Activated naive CD8-positive, alpha-beta T cell treated with anti-CD3 and anti-CD28 coated beads, Interleukin-2, amount 10 ng/mL, durations not matched to agents 7 days and 5 days (primary cell): ENCODE data around the gene PRPF8. TPM values are rescaled to one million over a fixed set of nuclear protein-coding genes. Genes with fewer than 3 reads are reported as not detected.

Experiments
- ATAC-seq: fragments of 150-1000 bp; cut with Tn5 transposase; one replicate; pipeline ENCODE4 v1.10.0; 2021; ENCODE audit warnings: low read depth, moderate library complexity
- POLR2A ChIA-PET: fragments of 350-600 bp; sonication (Branson Sonifier 250); formaldehyde crosslinking; loops from one replicate; lab custom pipeline; 2021; ENCODE audit warnings: antibody characterized with exemption; lab: Charles Lee
- DNase-seq: peaks from one replicate; pipeline ENCODE4 v3.0.0; 2021
- H3K27ac Mint-ChIP-seq: one replicate; pipeline ENCODE4 v1.8.0; 2022; ENCODE audit warnings: mild to moderate bottlenecking, mixed read lengths
- H3K27me3 Mint-ChIP-seq: one replicate; pipeline ENCODE4 v1.8.0; 2022; ENCODE audit warnings: mild to moderate bottlenecking, moderate library complexity, mixed read lengths
- H3K36me3 Mint-ChIP-seq: one replicate; pipeline ENCODE4 v1.8.0; 2021; ENCODE audit warnings: mild to moderate bottlenecking, mixed read lengths
- H3K4me1 Mint-ChIP-seq: one replicate; pipeline ENCODE4 v1.8.0; 2021; ENCODE audit warnings: mixed read lengths
- H3K4me3 Mint-ChIP-seq: one replicate; pipeline ENCODE4 v1.8.0; 2022; ENCODE audit warnings: mild to moderate bottlenecking, moderate library complexity, mixed read lengths
- H3K9me3 Mint-ChIP-seq: one replicate; pipeline ENCODE4 v1.8.0; 2021; ENCODE audit warnings: mixed read lengths
- total RNA-seq, 2 experiments: library from RNA; stranded (reverse); gene quantifications; one replicate each; pipeline ENCODE4 v1.2.3, GENCODE V29; 2021

PRPF8 gene
- total RNA-seq, 2 experiments from 2014 or later, result 346 to 350 TPM

DNA sequence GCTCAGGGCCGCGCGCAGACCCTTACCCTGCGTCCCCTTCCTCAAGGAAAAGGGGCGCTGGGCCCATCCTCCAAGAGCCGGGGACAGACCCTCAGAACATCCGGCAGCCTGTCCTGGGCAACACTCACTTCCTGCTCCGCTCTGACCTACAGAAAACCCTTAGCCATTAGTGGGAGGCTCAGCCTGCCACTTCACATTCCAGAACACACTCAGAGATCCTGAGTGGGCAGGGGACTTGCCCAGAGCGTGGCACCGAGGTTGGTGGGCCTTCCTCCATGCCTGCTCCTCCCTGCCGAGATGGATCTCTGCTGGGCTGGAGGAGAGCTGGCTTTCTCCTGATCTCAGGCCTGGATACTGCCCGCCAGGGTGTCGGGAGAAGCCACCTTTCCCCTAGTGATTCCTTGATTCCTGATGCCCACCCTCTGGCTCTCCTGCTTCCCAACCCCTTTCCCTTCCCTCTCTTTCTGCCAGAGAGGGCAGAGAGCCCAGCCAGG is 40.6 kb downstream of the PRPF8 start:
- ATAC-seq, result peak; percentile 2
- Mint-ChIP-seq H3K4me3 (peak overlapping the region; percentile 86), H3K27me3 (no peaks in the 10 kb centered on the region), H3K9me3 (no peaks in the 10 kb centered on the region), H3K36me3 (peaks cover 2% of the 10 kb centered on the region), H3K27ac (peak overlapping the region; percentile 83), H3K4me1 (peaks cover 24% of the 10 kb centered on the region)
- DNase-seq, result peak; percentile 49
- POLR2A ChIA-PET, result interaction anchor here (0.6 to 1.0 kb wide), 4 partner anchors 10 to 384 kb away, joined by 3 to 4 read pairs (median 4); no protein-coding TSS in a partner anchor

DNA sequence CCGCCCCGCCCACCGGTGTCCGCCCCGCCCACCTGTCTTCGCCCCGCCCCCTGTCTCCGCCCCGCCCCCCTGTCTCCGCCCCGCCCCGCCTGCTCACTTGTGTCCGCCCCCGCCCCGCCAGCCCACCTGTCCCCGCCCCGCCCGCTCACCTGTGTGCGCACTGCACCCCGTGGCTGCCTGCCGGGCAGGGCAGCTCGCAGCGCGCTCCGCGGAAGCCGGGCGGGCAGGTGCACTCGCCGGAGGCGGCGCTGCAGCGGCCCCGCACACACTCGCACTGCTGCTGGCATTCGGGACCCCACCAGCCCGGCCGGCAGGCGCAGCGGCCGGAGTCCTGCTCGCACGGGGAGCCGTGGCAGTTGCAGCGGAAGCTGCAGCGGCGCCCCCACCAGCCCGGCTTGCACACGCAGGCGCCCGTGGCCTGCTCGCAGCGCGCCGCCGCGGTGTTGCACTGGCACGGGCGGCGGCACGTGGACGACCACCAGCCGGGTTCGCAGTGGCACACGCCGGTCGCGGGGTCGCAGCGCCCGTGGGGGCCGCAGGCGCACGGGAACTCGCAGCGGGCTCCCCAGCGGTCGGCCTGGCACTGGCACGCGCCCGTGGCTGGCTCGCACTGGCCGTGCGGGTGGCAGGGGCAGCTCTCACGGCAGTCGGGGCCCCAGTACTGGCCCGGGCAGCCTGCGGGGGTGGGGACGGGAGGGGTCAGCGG is 41.2 kb downstream of the PRPF8 start:
- H3K4me3 Mint-ChIP-seq, result no peak overlapping the region
- H3K36me3 Mint-ChIP-seq, result peaks cover 2% of the 10 kb centered on the region

DNA sequence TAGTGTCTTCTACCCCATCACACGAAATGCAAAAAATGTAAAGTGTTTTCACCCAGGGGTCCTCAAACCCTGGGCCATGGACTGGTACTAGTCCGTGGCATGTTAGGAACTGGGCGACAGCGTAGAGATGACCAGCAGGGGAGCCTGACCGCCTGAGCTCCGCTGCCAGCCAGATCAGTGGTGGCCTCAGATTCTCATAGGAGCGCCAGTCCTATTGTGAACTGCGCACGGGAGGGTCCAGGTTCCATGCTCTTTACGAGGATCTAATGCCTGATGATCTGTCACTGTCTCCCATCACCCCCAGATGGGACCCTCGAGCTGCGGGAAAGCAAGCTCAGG is 43.6 kb downstream of the PRPF8 start:
- Mint-ChIP-seq H3K36me3 (no peaks in the 10 kb centered on the region), H3K9me3 (no peaks in the 10 kb centered on the region), H3K27me3 (no peaks in the 10 kb centered on the region), H3K27ac (no peak overlapping the region), H3K4me3 (no peak overlapping the region), H3K4me1 (peaks cover 18% of the 10 kb centered on the region)
- DNase-seq (no peak), ATAC-seq (no peak)
- POLR2A ChIA-PET, result interaction anchor here (1.1 kb wide), 1 partner anchor 11 kb away, joined by 3 read pairs; no protein-coding TSS in a partner anchor

More for the DNA sequence above, 41.2 kb downstream of the PRPF8 start:
- H3K4me1 Mint-ChIP-seq, result peaks cover 24% of the 10 kb centered on the region
- no peaks in the 10 kb centered on the region for H3K9me3 Mint-ChIP-seq
- H3K27me3 Mint-ChIP-seq, result no peaks in the 10 kb centered on the region
- POLR2A ChIA-PET, result interaction anchor here (0.6 to 1.0 kb wide), 3 partner anchors 9 to 383 kb away, joined by 3 to 4 read pairs (median 3); no protein-coding TSS in a partner anchor
- ATAC-seq, result peak; percentile 55
- no peak overlapping the region for H3K27ac Mint-ChIP-seq
- DNase-seq, result peak; percentile 78

DNA sequence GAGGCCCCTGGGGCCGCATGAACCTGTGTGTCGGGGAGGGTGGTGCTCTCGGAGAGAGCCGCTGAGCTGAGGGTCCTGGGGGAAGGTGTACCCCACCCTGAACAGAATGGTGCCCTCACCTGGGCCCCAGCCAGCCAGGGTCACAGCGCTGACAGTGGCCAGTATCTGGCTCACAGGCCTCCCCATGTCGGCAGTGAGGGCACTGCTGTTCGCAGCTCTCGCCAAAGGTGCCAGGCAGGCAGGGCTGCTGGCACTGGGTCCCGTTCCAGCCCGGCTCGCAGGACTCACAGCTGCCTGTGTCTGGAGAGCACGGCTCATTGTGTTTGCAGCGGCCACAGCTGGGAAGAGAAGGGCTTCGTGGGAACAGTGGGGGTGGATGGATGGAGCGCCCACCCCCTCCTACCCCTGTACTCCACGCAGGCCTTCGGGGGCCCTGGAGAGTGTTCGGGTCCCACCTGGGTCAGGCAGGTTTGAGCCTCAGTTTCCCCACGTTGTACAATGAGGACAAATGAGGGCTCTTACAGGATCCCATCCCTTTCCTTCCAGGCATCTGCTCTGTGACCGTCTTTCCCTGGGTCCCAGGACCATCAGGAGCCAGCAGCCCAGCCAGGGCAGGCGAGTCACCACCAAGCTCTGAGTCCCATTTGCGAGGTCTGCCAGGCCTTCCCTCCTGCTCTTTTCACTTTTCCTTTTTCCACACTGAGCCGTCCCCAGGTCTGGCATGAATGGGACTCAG is 44.2 kb downstream of the PRPF8 start:
- no peaks in the 10 kb centered on the region for H3K9me3 Mint-ChIP-seq
- ATAC-seq (no peak), DNase-seq (no peak)
- peaks cover 3% of the 10 kb centered on the region for H3K36me3 Mint-ChIP-seq
- H3K4me3 Mint-ChIP-seq, result no peak overlapping the region
- no peak overlapping the region for H3K27ac Mint-ChIP-seq
- H3K27me3 Mint-ChIP-seq, result no peaks in the 10 kb centered on the region
- POLR2A ChIA-PET, result interaction anchor here (1.1 kb wide), 1 partner anchor 10 kb away, joined by 3 read pairs; no protein-coding TSS in a partner anchor
- peaks cover 14% of the 10 kb centered on the region for H3K4me1 Mint-ChIP-seq

DNA sequence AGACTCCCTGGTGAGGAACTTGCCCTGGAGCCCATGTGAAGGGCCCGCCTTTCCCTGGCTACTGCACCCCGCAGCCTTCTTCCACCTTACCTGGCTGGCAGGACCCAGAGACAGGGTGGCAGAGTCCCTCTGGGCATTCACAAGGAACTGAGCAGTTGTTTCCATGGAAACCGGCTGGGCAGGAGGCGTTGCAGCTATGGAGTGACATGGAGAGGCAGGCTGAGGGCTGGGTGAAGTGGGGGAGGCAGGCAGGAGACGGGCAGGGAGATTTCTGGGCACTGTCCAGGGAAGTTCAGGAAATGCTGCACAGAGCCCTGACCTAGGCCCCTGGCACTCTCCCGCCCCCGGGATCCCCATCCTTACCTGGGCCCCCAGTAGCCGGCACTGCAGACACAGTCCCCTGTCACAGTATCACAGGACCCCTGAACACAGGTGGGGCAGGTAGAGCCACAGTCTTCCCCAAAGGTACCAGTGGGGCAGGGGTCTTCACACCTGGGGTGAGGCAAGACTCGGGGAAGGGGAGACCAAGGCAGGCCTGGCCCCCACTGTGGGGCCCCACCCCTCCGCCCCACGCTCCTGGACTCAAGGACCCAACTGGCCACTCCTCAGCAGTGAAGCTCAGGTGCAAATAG is 45.0 kb downstream of the PRPF8 start:
- no peaks in the 10 kb centered on the region for H3K27me3 Mint-ChIP-seq
- peaks cover 3% of the 10 kb centered on the region for H3K36me3 Mint-ChIP-seq
- DNase-seq (no peak), ATAC-seq (no peak)
- POLR2A ChIA-PET, result interaction anchor here (0.5 to 0.7 kb wide), 2 partner anchors 63 to 77 kb away, joined by 3 read pairs; partner anchors contain the start of gene PITPNA
- H3K9me3 Mint-ChIP-seq, result no peaks in the 10 kb centered on the region
- H3K27ac Mint-ChIP-seq, result no peak overlapping the region
- H3K4me1 Mint-ChIP-seq, result peaks cover 7% of the 10 kb centered on the region
- no peak overlapping the region for H3K4me3 Mint-ChIP-seq

DNA sequence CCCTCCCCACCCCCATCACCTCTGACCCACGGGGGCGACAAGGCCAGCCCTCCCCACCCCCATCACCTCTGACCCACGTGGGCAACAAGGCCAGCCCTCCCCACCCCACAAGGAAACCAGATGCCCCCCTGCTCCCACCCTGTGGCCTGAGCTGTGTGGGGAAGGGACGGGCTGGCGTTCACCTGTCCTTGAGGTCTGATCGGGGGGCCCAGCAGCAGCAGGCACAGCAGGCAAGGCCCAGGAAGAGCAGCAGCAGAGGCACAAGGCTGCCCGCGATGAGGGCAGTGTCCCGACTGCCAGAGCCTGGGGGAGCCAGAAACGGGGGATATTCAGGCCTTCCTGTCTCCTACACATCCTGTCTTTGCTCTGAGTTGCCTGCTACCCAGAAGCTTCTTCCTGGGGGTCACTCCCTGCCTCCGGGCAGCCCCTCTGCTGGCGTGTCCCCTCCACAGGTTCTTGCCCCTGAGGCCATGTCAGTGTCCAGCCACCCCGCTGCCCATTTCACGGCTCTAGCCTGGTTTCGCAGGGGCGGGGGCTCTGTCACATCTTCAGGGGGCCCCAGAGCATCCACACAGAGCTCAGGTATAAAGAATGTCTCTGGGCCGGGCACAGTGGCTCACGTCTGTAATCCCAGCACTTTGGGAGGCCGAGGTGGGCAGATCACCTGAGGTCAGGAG is 45.9 kb downstream of the PRPF8 start:
- Mint-ChIP-seq H3K4me3 (no peak overlapping the region), H3K27ac (no peak overlapping the region), H3K4me1 (no peaks in the 10 kb centered on the region), H3K36me3 (peaks cover 3% of the 10 kb centered on the region), H3K27me3 (no peaks in the 10 kb centered on the region), H3K9me3 (no peaks in the 10 kb centered on the region)
- ATAC-seq, result no peak
- POLR2A ChIA-PET, result interaction anchor here (0.5 to 0.7 kb wide), 3 partner anchors 34 to 76 kb away, joined by 3 read pairs; partner anchors contain the start of gene PITPNA
- no peak for DNase-seq

DNA sequence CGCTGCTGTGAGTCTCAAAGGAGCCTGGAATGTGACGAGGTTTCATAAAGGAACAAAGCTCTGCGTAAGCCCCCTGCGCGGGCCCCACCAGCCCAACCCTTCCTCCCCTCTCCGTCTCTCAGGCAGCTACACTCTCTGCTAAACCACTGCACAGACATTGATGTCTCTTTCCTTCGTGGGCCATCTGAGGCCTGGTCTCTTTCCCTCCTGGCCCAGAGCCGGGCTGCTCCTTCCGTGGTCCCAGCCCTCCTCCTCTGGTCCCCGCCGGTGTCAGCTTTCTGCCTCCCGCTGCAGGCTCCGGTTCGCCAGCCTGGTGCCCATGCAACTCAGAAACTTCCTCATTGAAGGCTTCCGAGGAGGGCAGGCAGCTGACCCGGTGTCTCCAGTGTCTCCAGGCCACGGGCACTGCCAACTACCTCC is 46.5 kb downstream of the PRPF8 start:
- no peaks in the 10 kb centered on the region for H3K9me3 Mint-ChIP-seq
- ATAC-seq (no peak), DNase-seq (no peak)
- peaks cover 2% of the 10 kb centered on the region for H3K27me3 Mint-ChIP-seq
- H3K4me1 Mint-ChIP-seq, result no peaks in the 10 kb centered on the region
- H3K4me3 Mint-ChIP-seq, result no peak overlapping the region
- POLR2A ChIA-PET, result no interaction called here
- no peak overlapping the region for H3K27ac Mint-ChIP-seq
- H3K36me3 Mint-ChIP-seq, result peaks cover 3% of the 10 kb centered on the region

DNA sequence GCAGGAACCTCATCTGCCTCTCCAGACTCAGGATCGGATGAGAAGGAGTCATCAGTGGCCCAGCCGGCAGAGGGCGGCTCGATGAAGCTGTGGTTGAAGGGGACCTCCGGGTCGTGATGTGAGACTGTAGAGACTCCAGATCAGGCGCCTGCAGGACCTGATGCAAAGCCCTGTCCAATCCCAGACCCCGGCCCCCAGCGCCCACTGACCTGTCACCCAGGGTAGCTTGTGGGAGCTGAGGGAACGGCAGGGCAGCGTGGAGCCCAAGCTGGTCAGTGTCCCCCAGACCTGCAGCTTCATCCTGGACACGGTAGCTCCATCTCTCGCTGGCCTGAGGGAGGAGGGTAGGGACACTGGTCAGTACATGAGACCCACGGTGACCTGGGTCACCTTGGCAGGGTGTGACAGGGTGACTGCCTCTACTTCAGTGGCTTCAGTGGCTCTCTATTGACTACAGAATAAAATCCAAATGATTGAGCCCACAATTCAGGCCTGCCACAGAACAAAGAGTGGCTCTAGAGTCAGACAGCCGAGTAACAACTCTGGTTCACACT is 47.9 kb downstream of the PRPF8 start:
- POLR2A ChIA-PET, result interaction anchor here (0.6 kb wide), 1 partner anchor 278 kb away, joined by 8 read pairs; no protein-coding TSS in a partner anchor
- Mint-ChIP-seq H3K27me3 (peaks cover 2% of the 10 kb centered on the region), H3K9me3 (no peaks in the 10 kb centered on the region), H3K27ac (no peak overlapping the region), H3K36me3 (peaks cover 3% of the 10 kb centered on the region), H3K4me1 (no peaks in the 10 kb centered on the region), H3K4me3 (no peak overlapping the region)
- ATAC-seq, result no peak
- no peak for DNase-seq

DNA sequence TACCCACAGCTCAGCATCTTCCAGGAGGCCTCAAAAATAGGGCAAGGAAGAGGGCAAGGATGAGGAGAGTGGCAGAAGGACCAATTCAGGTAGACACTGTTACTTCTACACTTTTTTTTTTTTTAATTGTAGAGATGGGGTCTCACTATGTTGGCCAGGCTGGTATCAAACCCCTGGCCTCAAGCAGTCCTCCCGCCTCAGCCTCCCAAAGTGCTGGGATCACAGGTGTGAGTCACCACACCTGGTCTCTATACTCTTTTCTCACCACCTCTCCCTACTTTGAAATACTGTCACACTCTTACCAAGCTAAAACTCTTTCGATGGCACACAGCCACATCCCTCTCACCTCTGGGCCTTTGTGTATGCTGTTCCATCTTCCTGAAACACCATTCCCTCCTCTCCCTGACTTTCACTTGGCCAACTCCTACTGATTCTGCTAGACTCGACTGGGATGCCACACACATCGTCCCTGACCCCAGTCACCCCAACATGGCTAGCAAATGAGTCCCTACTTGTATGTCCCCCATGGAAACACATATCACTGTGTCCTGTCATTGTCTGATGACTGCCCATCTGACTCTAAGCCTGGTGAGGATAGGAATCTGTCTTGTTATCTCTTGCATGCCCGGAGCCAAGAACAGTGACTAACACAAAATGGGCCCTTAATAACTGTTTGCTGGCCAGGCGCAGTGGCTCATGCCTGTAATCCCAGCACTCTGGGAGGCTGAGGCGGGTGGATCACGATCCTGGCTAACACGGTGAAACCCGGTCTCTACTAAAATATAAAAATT is 48.8 kb downstream of the PRPF8 start:
- POLR2A ChIA-PET, result no interaction called here
- Mint-ChIP-seq H3K27me3 (peaks cover 4% of the 10 kb centered on the region), H3K27ac (peak overlapping the region; percentile 7), H3K4me3 (no peak overlapping the region), H3K36me3 (peaks cover 3% of the 10 kb centered on the region), H3K4me1 (no peaks in the 10 kb centered on the region), H3K9me3 (no peaks in the 10 kb centered on the region)
- DNase-seq, result no peak
- no peak for ATAC-seq

DNA sequence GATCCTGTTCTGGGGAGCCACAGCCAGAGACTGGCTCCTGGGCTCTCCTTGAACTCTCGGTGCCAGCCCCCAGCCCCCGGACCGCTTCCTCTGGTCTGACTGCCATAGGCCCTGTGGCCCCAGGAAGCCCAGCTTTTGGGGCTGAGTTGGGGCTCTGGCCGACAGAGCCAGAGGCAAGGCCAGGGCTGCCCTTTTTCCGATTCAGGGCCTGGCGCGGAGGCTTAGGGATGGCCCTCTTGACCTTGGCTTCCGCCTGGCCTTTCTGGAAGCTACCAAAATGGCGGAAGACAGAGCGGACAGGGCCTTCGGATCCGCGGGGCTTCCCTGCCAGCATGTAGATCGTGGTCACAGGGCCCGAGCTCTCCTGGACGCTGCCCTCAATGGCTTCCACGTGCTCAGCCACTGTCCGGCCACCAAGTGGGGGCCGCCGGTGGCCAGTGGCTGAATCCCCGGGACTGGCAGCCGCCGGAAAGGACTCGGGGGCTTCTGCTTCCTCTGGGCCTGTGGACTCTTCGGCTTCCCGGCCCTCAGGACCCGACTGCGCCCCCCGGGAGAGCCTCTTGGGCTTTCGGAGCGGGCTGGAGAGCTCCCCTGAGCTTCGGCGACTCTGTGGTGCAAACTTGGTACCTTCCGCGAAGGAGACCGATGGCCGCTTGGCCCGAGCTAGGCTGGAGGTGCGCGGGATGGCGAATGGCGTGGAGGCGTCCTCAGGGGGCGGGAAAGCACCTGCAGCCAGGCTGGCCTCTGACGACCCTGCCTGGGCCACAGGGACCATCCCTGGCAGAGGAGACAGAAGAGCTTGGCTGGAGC is 49.6 kb downstream of the PRPF8 start:
- POLR2A ChIA-PET, result no interaction called here
- H3K9me3 Mint-ChIP-seq, result no peaks in the 10 kb centered on the region
- peaks cover 11% of the 10 kb centered on the region for H3K27me3 Mint-ChIP-seq
- DNase-seq (no peak), ATAC-seq (no peak)
- H3K4me3 Mint-ChIP-seq, result no peak overlapping the region
- peaks cover 3% of the 10 kb centered on the region for H3K36me3 Mint-ChIP-seq
- H3K27ac Mint-ChIP-seq, result no peak overlapping the region
- H3K4me1 Mint-ChIP-seq, result peaks cover 3% of the 10 kb centered on the region

DNA sequence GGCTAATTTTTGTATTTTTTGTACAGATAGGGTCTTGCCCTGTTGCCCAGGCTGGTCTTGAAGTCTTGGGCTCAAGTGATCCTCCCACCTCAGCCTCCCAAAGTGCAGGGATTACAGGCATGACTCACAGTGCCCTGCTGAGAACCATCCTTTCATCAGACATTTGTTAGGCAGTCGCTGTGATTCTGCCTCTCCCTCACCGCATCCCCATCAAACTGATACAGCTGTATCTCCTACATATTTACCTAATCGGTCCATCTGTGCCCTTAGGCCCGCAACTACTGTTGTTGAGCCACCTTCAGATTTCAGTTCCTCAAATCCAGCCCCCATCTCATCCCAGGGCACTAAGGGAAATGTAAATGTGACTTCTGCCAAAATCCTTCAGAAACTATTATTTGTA is 54.0 kb downstream of the PRPF8 start:
- Mint-ChIP-seq H3K27me3 (peaks cover 30% of the 10 kb centered on the region), H3K27ac (no peak overlapping the region), H3K9me3 (no peaks in the 10 kb centered on the region), H3K4me1 (peaks cover 13% of the 10 kb centered on the region), H3K4me3 (no peak overlapping the region), H3K36me3 (no peaks in the 10 kb centered on the region)
- no peak for ATAC-seq
- POLR2A ChIA-PET, result interaction anchor here (0.6 to 2.4 kb wide), 5 partner anchors 11 to 233 kb away, joined by 3 to 16 read pairs (median 4); partner anchors contain the start of gene RILP
- no peak for DNase-seq
